ENCODE measurements around the gene FUS. TPM values are rescaled to one million over a fixed set of nuclear protein-coding genes. Genes with fewer than 3 reads are reported as not detected.

FUS gene
- total and polyA plus RNA-seq, 2 of the 8 experiments (the other 6 are each of a cell fraction or from before 2014, with no cell fraction given) = 484 to 685 TPM

GRCh38 chr16:31214708-31215286 is 34.9 kb downstream of the FUS start (continued):
- TF ChIP-seq USF2 (IDR thresholded peaks at IDR 0.05; ENCODE audit: low read length) = no peak
- TF ChIP-seq KDM1A (IDR thresholded peaks at IDR 0.05; ENCODE audit: borderline replicate concordance, low read length) = no peak
- peak in 1 of 2 experiments; percentile 71; a peak in 2 of 4 replicates for TF ChIP-seq HDAC2 (IDR thresholded peaks at IDR 0.05; ENCODE audit: borderline replicate concordance in 1 of 2, low read depth in 2 of 2, low read length in 2 of 2)
- peak; percentile 87 for TF ChIP-seq ASH2L (IDR thresholded peaks at IDR 0.05; ENCODE audit: low read length)
- TF ChIP-seq POLR2AphosphoS5 (IDR thresholded peaks at IDR 0.05; ENCODE audit: low read depth, low read length) = no peak
- TF ChIP-seq CHD1 (IDR thresholded peaks at IDR 0.05; ENCODE audit: low read depth, low read length) = no peak
- no peak for TF ChIP-seq SAP30 (IDR thresholded peaks at IDR 0.05; ENCODE audit: insufficient read depth, insufficient replicate concordance, low read length)
- peak; percentile 71 for TF ChIP-seq E2F6 (IDR thresholded peaks at IDR 0.05)
- TF ChIP-seq POLR2A (IDR thresholded peaks at IDR 0.05; ENCODE audit: control extremely low read depth in 1 of 2, low read depth in 2 of 2, low read length in 2 of 2) = no peak
